Renal pelvis (tissue), 4 donors: Measurements from ENCODE around the gene SF3B5. TPM values are rescaled to one million over a fixed set of nuclear protein-coding genes. Genes with fewer than 3 reads are reported as not detected.
"Not testable (repeated sequence)": the region's sequence is repeated elsewhere in the genome, so short reads cannot be mapped to it uniquely, and the experiment has no call there.

Source experiments
- DNase-seq: peaks from one replicate; pipeline ENCODE4 v3.0.0-alpha.2; 2013
- polyA plus RNA-seq, 3 donors: library from polyadenylated mRNA; unstranded; fragments of 120-200 nt; gene quantifications; one replicate each; pipeline ENCODE4 v1.2.1, GENCODE V29; 2013; ENCODE audit not compliant: insufficient read length in 3 of 3

Gene SF3B5
- polyA plus RNA-seq, 3 donors, result 134 to 172 (median 159) TPM

DNA sequence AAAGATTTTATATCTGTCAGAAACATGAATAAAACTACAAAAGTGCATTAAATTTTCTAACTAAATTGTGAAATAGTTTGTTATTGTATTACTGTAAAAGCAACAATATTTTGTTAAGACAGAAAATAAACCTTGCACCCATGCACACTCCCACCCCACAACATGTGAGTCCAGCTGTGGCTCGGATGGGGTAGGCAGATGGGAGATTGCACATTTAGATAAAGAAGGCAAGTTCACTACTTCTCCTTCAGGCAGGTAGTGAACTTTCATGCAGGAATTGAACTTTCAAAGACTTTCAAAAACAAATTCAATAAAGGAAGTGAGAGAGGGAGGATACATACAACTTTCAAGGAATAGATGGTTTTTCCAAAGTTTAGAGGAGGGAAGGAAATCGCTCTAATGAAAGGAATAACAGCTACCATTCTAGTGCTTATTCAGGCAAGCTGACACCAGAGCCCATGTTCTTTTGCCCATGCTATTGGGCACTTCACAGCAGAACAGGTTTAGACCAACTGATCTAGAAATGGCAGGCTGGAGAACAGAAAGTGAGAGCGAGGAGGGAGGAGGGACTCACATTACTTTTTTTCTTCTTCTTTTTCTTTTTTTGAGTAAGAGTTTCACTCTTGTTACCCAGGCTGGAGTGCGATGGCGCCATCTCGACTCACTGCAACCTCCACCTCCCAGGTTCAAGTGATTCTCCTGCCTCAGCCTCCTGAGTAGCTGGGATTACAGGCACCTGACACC is 28.5 kb downstream of the SF3B5 start:
- DNase-seq, result no peak

DNA sequence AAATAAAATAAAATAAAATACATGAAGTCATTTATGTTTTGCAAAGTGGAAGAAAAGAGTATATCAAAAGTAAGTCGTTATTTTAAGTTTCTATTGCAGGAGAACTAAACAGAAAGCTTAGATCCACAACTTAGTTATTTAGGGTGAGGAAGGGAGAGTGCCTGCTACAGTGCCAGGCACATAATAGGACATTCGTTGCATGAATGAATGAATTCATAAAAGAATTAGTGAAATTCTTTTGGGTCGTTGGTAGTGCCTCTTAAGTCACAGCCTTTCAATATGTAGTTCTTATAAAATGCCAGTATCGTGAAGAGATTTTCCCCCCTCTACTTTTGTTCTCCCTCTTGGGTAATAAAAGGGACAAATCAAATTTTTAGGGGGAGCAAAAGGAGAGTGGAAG is 29.1 kb downstream of the SF3B5 start:
- no peak for DNase-seq

DNA sequence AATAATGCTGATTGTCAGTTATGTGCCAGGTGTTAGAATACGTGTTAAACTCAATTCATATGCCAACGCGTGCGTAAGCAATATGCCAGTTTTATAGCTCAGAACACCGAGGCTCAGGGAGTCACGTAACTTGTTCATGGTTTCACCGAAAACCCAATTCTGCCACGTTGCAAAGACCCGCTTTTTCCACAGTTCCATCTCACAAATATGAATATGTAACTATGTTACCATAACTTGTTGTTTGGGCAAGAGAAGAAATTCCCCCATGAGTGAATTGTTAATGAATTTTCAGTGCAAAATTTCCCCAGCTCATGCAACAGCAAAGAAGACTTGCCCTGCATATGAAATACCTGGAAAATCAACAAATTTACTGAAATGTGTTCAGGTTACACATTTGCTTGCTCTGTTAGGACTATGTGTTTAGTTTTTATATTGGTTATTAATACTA is 30.1 kb downstream of the SF3B5 start:
- no peak for DNase-seq

DNA sequence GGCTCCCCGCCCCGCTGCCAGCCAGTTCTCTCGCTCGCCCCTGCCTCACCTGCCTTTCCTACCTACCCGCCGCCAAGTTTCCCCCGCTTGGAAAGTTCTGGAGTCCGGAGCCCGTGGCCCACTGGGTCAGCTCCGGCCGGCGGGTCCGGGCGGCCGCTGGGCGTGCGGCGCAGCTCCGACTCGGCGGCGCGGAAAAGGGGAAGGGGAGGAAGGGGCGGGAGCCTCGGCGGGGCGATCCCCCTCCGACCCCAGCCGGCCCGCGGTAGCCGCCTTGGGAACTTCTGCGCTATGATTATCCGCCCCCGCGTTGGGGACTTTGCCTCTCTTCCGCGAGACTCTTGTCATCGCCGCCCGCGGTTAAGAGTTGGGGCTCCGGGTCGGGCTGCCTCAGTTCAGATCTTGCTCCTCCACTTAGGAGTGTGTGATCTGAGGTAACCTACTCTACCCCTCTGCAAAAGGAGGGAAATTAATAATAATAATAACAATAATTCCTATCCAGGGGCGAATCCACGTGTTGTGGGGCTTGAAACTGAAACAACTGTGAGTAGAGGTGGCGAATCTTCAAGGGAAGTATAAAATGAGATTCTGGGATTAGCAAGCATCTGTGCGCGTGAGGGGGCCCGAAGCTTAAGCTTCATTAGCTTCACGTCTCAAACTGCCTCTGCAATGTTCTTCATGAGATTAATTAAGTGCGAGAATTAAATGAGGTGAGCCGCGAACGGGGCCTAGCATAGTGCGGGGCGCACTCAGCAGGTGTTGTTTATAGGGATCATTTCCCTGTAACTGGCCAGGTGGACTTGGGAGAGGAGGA is 30.8 kb downstream of the SF3B5 start:
- peak; percentile 17 for DNase-seq

DNA sequence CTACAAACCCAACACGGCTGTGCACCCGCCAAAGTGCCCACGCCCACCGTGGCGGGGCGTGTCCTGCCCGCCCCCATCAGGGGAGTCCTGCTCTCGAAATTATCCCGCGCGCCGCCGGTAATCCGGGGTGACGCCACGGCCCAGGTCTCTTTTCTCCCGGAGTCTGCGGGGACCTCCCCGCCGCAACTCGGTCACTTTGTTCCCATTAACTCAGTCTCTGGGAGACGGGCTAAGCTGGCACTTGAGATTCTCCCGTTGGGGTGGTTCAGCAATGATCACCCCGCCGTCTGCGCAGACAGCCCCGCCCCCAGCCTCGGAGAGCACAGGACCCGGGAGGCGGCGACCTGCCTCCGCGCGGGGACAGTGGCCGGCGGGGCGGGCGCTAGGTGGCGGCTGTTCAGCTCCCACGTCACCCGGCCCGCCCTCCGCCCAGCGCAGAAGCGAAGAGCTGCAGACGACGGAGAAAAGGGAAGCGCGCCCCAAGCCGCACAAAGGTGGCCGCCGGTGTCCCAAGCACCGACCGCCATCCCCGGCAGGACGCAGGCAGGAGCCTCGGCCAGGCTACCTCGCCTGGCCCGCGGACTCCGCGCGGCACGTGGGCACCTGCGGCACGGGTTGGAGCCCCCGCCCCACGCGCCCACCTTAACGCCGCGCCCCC is 31.5 kb downstream of the SF3B5 start:
- peak; percentile 76 for DNase-seq

DNA sequence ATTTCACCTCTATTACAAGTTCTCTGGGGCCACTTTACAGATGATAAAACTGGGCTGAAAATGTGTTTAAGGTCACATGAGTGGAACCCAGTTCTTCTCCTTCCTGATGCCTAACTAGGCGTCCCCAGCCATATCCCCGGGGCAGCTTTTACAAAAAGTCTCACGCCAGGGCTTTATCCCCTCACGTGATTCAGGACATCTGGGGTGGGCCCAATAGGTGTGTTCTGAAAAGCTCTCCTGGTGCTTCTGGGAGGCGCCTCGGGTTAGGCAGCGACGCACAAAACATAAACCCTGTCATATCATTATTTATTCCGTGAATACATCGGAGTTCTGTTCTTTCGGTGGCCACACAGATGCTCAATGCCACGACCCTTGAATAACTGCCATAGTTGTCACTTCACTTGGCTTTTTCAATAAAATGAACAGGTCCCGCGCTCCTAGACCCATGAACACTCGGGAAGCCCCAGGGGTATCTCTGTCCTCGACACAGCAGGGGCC is 32.1 kb downstream of the SF3B5 start:
- no peak for DNase-seq

DNA sequence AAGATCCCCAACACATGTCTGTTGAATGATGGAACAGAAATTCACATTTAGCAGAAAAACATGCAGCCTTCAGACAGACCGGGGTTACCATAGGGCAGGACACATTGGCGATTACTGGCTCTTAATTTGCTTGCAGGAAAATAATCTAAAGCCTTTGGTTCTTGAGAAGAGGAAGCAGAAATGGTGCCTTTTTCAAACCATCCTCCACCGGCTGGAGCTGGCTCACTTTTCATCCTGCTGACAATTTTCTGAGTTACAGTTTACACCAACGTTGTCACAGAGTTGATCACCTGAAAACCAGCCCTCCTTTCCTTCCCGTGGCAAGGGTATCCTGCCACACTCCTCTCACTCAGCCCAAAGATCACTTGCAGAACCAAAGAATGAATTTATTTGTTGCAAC is 32.6 kb downstream of the SF3B5 start:
- DNase-seq, result peak; percentile 3

DNA sequence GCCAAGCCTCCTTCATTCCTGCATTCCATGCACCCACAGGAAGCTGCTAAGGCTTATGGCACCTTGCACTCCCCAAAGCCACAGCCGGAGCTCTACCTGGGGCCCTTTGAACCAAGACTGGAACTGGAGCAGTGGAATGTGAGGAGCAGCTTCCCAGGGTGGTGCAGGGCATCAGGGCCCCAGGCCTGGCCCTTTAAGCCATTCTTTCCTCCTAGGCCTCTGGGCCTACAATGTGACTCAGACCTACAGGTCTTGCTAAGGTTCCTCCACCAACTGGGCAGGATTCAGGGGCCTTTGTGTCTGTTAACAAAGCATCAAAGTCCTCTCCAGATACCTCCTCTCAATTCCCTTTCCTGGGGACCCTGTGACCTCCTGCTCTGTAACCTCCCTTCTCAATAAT is 36.2 kb downstream of the SF3B5 start:
- DNase-seq, result no peak

DNA sequence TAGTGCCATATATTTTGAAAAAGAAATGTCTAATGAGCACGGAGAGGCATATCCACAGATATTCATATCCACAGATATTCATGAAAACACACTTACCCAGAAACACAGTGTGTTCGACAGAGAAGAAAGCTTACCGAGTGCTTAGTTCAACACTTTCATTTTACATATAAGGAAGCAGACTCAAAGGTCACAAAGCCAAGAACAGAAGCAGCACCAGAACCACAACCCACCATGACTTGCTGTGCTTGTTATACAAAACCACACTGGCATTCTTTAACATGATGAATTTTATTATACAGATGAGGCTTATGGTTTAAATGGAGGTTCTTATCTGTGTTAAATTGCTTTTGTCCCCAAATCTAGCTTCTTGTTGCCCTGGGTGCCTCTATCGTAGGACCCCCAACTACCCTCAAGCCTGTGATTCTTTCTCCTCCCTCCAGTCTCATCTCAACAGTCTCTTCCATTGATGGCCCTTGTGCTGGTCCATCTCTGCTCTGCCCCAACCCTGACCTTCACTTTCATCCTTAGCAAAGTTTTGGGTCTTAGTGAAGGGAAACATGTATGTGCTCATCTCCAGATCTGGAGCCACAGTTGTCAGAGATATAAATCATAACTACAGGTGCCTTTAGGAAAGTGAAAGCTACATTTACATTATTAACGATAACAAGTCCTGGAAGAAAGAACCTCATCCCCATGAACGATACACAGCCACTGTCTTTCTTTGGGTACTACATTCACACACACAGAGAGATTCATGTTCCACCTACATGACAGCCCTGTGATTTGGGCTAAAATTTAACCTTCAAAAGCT is 40.0 kb downstream of the SF3B5 start:
- no peak for DNase-seq

GRCh38 chr6:144053601-144054000 is 41.8 kb downstream of the SF3B5 start:
- no peak for DNase-seq

DNA sequence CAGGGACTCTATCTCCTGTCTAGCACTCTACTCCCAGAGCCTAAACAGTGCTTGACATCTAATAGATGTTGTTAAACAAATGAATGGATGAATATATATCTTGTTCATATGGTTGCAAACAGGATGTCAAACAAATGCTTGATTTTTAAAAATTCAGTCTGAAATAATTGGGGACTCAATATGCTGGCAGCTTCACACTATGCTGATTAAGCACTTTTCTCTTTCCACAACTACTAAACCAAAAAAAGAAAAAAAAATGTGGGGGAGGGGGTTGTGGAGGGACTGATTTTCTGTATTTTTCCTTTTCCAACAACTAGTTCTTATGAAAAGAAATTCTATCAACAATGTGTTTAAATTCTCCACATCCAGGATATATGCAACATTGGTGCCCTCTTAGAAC is 42.9 kb downstream of the SF3B5 start:
- DNase-seq, result no peak

GRCh38 chr6:144049386-144049785 is 46.0 kb downstream of the SF3B5 start:
- DNase-seq, result no peak

DNA sequence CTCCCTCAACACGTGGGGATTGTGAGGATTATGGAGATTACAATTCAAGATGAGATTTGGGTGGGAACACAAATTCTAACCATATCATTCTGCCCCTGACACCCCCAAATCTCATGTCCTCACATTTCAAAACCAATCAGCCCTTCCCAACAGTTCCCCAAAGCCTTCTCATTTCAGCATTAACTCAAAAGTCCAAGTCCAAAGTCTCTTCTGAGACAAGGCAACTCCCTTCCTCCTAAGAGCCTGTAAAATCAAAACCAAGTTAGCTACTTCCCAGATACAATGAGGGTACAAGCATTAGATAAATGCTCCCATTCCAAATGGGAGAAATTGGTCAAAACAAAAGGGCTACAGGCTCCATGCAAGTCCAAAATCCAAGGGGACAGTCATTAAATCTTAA is 47.7 kb downstream of the SF3B5 start:
- DNase-seq, result no peak

DNA sequence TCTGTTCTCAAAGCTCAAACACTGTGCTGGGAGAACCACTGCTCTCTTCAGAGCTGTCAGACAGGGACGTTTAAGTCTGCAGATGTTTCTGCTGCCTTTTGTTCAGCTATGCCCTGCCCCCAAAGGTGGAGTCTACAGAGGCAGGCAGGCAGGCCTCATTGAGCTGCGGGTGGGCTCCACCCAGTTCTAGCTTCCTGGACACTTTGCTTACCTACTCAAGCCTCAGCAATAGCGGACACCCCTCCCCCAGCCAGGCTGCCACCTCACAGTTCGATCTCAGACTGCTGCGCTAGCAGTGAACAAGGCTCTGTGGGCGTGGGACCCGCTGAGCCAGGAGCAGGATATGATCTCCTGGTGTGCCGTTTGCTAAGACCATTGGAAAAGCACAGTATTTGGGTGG is 48.7 kb downstream of the SF3B5 start:
- DNase-seq, result not testable (repeated sequence)

DNA sequence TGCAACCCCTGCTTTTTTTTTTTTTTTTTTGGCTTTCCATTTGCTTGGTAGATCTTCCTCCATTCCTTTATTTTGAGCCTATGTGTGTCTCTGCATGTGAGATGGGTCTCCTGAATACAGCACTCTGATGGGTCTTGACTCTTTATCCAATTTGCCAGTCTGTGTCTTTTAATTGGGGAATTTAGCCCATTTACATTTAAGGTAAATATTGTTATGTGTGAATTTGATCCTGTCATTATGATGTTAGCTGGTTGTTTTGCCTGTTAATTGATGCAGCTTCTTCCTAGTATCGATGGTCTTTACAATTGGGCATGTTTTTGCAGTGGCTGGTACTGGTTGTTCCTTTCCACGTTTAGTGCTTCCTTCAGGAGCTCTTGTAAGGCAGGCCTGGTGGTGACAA is 50.4 kb downstream of the SF3B5 start:
- not testable (repeated sequence) for DNase-seq

Other genes with a start within 250 kb of the SF3B5 start
- gene ZC2HC1B, start 231.1 kb downstream of the SF3B5 start, polyA plus RNA-seq, result under 1 TPM in 1 of 3 donors, not detected in 2; 0.26 TPM
- gene PLAGL1, start 87.3 kb downstream of the SF3B5 start, polyA plus RNA-seq, result 100 to 1,000 TPM in 2 of 3 donors, 10 to 100 TPM in 1; 80.4 to 114 (median 109) TPM
- gene STX11, start 54.9 kb upstream of the SF3B5 start, polyA plus RNA-seq, result 1 to 10 TPM in 1 of 3 donors, under 1 TPM in 2; 0.62 to 1.0 (median 0.73) TPM
- gene UTRN, start 189.8 kb upstream of the SF3B5 start, polyA plus RNA-seq, result 100 to 1,000 TPM; 142 to 176 (median 153) TPM